HG03457 (cell line): ENCODE results near the gene MYH11.
"Not testable (repeated sequence)": the region's sequence is repeated elsewhere in the genome, so short reads cannot be mapped to it uniquely, and the experiment has no call there.

Experiments
- ATAC-seq: cut with Tn5 transposase; IDR thresholded peaks from one replicate; pipeline ENCODE4 v1.9.1; 2021; ENCODE audit warnings: moderate number of reproducible peaks; ENCODE audit not compliant: unreplicated experiment

MYH11 gene

DNA sequence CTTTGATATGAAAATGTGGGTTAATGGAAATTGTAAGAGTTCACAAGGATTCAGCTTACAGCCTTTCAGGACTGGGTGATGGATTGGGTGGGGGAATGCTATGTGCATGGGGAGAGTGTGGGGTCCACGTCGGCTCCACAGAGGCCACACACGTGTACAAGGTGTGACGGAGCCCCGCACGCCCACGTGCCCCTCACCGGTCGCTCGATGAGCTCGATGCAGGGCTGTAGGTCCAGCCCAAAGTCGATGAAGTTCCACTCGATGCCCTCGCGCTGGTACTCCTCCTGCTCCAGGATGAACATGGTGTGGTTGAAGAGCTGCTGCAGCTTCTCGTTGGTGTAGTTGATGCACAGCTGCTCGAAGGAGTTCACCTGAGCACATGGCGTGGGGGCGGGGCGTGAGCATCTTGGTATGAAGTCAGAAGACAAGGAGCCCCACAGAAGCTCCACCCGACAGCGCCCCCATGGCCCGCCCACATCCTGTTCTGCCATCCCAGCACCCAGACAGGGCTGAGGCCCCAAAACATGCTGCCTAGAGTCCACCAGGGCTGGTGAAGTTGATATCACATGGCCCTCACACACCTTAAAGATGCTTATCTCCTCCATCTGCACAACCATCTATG lies 99.1 kb downstream of the MYH11 start:
- ATAC-seq: no peak

DNA sequence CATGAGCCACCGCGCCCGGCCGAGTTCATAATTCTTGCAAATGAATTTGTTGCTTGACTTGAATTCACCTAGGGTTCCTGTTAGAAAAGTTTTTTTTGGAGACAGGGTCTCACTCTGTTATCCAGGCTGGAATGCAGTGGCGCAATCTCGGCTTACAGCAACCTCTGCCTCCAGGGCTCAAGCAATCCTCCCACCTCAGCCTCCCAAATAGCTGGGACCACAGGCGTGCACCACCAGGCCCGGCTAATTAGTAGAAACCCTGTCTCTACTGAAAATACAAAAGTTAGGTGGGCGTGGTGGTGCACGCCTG lies 99.8 kb downstream of the MYH11 start:
- ATAC-seq: no peak

DNA sequence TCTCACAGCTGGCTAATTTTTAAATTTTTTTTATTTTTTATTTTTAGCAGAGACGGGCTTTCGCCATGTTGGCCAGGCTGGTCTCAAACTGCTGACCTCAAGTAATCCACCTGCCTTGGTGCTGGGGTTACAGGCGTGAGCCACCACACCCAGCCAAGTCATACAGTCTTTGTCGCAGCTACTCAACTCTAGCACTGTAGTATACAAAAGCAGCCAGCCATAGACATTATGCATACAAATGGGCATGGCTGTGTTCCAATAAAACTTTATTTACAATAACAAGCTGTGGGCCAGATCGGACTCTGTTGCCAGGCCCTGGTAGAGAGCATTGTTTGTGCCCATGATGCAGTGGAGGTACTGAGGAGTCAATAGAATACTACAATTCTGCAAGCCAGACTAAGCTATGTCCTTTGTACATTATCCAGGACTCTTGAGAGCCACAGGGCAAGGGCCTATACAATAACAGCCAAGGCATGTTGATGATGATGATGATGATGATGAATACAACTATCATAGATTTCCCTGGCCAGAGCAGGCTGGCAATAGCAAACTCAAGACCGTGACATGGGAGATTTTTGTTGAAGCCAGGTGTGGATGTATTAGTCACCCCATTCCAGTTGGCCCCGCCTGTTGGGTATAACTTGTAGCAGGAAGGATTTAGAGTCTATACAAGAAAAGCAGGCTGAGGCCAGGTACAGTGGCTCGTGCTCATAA lies 101.8 kb downstream of the MYH11 start:
- no peak for ATAC-seq

DNA sequence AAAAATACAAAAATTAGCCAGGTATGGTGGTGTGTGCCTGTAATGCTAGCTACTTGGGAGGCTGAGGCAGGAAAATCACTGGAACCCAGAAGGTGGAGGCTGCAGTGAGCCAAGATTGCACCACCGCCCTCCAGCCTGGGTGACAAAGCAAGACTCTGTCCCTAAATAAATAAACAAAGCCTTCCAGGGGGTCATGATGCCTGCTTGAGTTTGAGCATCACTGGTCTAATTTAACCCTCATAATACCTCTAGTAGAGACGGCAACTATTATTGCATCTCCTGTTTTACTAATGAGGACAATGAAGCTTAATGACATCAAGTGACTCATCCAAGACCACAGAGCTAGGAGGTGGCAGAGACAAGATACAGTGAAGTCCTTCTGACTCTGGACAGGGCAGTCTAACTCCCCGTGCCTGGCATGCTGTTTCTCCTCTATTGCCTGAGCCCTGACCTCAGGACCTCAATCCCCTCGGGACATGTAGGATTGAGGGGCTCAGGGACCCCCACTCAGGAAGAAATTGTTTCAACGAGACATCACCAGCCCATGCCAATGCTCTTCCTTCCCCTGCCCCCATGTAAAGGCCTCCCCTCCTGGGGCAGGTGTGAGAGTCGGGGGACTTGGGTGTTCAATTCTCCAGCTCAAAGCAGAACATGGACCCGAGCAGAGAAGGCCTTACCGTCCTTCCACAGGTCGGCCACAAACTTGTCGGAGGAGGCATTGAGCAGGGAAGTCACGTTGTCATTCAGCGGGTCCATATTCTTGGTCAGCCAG lies 103.9 kb downstream of the MYH11 start:
- no peak for ATAC-seq

DNA sequence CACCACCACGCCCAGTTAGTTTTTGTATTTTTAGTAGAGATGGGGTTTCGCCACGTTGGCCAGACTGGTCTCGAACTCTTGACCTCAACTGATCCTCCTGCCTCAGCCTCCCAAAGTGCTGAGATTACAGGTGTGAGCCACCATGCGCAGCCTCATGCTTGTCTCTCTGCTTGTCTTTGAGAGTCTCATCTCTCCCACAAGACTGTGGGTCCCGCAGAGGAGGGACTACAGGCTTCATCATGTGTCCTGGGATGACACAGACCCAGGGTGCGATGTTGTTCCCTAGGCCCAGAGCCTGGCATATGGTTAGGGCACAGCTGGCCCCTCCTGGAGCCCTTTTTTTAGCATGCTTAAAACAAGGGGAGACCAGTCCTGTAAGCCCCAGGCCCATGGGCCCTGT lies 104.9 kb downstream of the MYH11 start:
- ATAC-seq: no peak

GRCh38 chr16:15749985-15750384 lies 106.8 kb downstream of the MYH11 start:
- no peak for ATAC-seq

GRCh38 chr16:15749371-15749770 lies 107.5 kb downstream of the MYH11 start:
- ATAC-seq: no peak

DNA sequence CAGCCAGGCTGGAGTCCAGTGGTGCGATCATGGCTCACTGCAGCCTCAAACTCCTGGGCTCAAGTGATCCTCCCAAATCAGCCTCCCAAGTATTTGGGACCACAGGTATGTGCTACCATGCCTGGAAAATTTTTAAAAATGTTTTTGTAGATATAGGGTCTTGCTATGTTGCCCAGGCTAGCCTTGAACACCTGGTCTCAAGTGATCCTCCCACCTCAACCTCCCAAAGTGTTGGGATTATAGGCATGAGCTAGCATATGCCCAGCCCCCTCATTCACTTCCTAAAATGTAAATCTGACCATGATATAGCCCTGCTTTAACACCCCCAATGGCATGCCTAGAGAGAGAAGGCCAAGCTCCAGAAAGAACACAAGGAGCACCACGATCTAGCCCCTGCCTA lies 108.2 kb downstream of the MYH11 start:
- ATAC-seq: no peak

DNA sequence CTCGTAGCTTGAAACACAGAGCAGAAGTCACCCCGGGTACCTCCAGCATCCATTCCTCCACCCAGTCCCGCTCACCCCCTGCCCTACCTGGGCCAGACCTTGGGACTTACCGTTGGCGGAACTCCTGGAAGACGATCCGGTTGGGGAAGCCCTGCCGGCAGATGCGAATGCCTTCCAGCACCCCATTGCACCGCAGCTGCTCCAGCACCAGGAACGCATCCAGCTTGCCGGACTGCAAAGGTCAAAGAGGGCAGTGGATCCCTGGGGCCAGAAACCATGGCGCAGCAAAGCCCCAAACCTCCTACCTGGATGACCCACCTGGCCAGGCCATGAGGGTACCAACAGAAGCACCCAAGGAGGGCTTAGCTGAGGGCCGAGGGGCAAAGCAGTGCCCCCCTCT lies 108.9 kb downstream of the MYH11 start:
- ATAC-seq: no peak

GRCh38 chr16:15746332-15746731 lies 110.5 kb downstream of the MYH11 start:
- ATAC-seq: no peak

GRCh38 chr16:15743657-15744056 lies 113.2 kb downstream of the MYH11 start:
- no peak for ATAC-seq

GRCh38 chr16:15742716-15743115 lies 114.1 kb downstream of the MYH11 start:
- ATAC-seq: no peak

GRCh38 chr16:15741207-15741871 lies 115.5 kb downstream of the MYH11 start:
- ATAC-seq: no peak

DNA sequence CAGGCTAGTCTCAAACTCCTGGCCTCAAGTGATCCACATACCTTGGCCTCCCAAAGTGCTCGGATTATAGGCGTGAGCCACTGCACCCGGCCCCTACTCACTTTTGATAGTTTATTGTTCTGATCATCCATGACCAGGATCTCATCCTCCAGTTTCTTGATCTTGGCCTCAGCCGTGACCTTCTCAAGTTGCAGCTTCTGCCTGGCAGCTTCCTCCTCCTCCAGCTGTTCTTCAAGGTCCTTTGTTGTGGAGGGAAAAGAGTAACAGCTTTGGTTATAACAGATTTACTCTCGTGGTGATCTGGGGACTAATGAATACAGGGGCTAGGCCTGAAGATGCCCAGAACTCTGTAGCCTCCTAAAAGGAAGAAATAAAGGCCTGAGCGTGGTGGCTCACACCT lies 116.9 kb downstream of the MYH11 start:
- ATAC-seq: no peak

- no peak for ATAC-seq
Observed at GRCh38 chr16:15739464-15739863, 117.4 kb downstream of the MYH11 start.

- no peak for ATAC-seq
Observed at GRCh38 chr16:15737140-15737644, 119.6 kb downstream of the MYH11 start.

DNA sequence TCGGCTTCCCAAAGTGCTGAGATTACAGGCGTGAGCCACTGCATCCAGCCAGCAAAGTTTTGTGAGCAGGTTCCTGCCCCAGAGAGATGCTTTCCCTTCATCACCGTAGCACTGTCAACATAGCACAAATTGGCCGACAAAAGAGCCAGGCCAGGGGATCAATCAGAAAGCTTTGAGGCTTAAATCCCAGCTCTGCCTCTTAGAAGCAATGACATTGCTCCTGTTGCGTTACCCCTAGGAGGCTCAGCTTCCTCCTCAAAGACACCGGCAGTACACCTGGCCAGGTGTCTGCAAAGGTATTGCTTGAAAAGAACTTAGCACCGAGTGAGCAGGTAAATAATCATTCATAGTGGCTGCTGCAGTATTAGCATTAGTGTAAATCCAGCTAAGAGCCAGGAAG lies 120.3 kb downstream of the MYH11 start:
- no peak for ATAC-seq

GRCh38 chr16:15735610-15736009 lies 121.2 kb downstream of the MYH11 start:
- ATAC-seq: no peak

DNA sequence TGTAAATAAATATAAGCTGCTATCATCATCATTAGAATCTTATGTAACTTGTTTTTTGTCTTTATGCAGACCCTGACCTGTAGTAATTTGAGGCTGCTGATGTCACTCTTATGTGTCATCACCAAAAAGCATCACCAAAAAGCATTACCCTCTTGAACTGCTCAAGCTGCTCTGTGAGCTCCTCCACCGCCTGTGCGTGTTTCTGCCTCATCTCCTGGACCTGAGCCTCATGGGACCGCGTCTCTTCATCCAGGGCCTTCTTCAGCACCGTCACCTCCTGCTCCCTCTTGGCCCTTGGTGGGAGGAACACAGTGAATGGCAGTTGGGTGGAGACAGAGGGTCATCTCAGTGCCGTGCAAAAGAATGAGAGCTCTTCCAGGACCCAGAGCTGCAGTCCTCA lies 124.4 kb downstream of the MYH11 start:
- ATAC-seq: no peak

- ATAC-seq: no peak
Observed at GRCh38 chr16:15729152-15729551, 127.7 kb downstream of the MYH11 start.

DNA sequence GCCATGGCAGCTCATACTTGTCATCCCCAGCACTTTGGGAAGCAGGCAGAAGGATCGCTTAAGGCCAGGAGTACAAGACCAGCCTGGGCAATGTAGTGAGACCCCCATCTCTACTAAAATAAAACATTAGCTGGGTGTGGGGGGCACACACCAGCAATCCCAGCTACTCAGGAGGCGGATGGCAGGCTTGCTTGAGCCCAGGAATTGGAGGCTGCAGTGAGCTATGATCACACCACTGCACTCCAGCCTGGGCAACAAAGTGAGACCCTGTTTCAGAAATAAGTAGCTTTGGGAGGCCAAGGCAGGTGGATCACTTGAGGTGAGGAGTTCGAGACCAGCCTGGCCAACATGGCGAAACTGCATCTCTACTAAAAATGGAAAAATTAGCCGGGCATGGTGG lies 129.1 kb downstream of the MYH11 start:
- ATAC-seq: not testable (repeated sequence)

- ATAC-seq: no peak
Observed at GRCh38 chr16:15726715-15727114, 130.1 kb downstream of the MYH11 start.
